H9 (cell line): ENCODE measurements around the gene DAGLB. TPM values are rescaled to one million over a fixed set of nuclear protein-coding genes. Genes with fewer than 3 reads are reported as not detected.
"Not testable (repeated sequence)": the region's sequence is repeated elsewhere in the genome, so short reads cannot be mapped to it uniquely, and the experiment has no call there.

ENCODE experiments used
- DNase-seq: peaks from one replicate; pipeline ENCODE4 v3.0.0-alpha.2; 2017
- H2AFZ ChIP-seq: one replicate; pipeline ENCODE4 v1.6.1; 2013; ENCODE audit warnings: mild to moderate bottlenecking, low read length, control low read depth, moderate library complexity
- H2AK5ac ChIP-seq: 2 replicates; pipeline ENCODE4 v1.6.1; 2013; ENCODE audit warnings: low read length, control low read depth, mixed read lengths; ENCODE audit not compliant: insufficient read length
- H2BK120ac ChIP-seq: one replicate; pipeline ENCODE4 v1.6.1; 2013; ENCODE audit warnings: low read depth, mild to moderate bottlenecking, low read length, control low read depth, inconsistent platforms; ENCODE audit not compliant: poor library complexity, severe bottlenecking
- H2BK12ac ChIP-seq: 2 replicates; pipeline ENCODE4 v1.6.1; 2013; ENCODE audit warnings: low read length, control low read depth, mixed read lengths, low read depth; ENCODE audit not compliant: insufficient read length
- H2BK15ac ChIP-seq: 2 replicates; pipeline ENCODE4 v1.6.1; 2013; ENCODE audit warnings: low read depth, low read length, control low read depth
- H2BK20ac ChIP-seq: one replicate; pipeline ENCODE4 v1.6.1; 2013; ENCODE audit warnings: low read depth, mild to moderate bottlenecking, low read length, control low read depth, inconsistent platforms; ENCODE audit not compliant: poor library complexity, severe bottlenecking
- H2BK5ac ChIP-seq: 2 replicates; pipeline ENCODE4 v1.6.1; 2013; ENCODE audit warnings: low read length, control low read depth, mixed read lengths; ENCODE audit not compliant: insufficient read length
- H3K14ac ChIP-seq: 2 replicates; pipeline ENCODE4 v1.6.1; 2013; ENCODE audit warnings: low read length, control low read depth; ENCODE audit not compliant: insufficient read depth
- H3K18ac ChIP-seq: 2 replicates; pipeline ENCODE4 v1.6.1; 2013; ENCODE audit warnings: low read depth, mild to moderate bottlenecking, mixed read lengths, low read length, control low read depth; ENCODE audit not compliant: insufficient read length
- H3K23ac ChIP-seq: 2 replicates; pipeline ENCODE4 v1.6.1; 2013; ENCODE audit warnings: low read length, control low read depth, mixed read lengths, low read depth; ENCODE audit not compliant: insufficient read length
- H3K23me2 ChIP-seq: 2 replicates; pipeline ENCODE4 v1.6.1; 2013; ENCODE audit warnings: low read depth, mild to moderate bottlenecking, mixed read lengths, low read length, control low read depth; ENCODE audit not compliant: insufficient read length, poor library complexity, severe bottlenecking
- H3K27ac ChIP-seq: 2 replicates; pipeline ENCODE4 v1.5.1; 2013; ENCODE audit warnings: low read length, control low read depth, mixed read lengths, low read depth; ENCODE audit not compliant: insufficient read length
- H3K27me3 ChIP-seq: 2 replicates; pipeline ENCODE4 v1.6.1; 2013; ENCODE audit warnings: low read length, control low read depth, inconsistent platforms; ENCODE audit not compliant: insufficient read depth
- H3K4ac ChIP-seq: 2 replicates; pipeline ENCODE4 v1.6.1; 2013; ENCODE audit warnings: low read depth, mild to moderate bottlenecking, control low read depth, inconsistent platforms, low read length, moderate library complexity
- H3K4me1 ChIP-seq: 2 replicates; pipeline ENCODE4 v1.6.1; 2013; ENCODE audit warnings: low read length, control low read depth, inconsistent platforms; ENCODE audit not compliant: insufficient read depth
- H3K4me2 ChIP-seq: 2 replicates; pipeline ENCODE4 v1.6.1; 2013; ENCODE audit warnings: low read length, control low read depth, mixed read lengths; ENCODE audit not compliant: insufficient read length, insufficient read depth
- H3K56ac ChIP-seq: 2 replicates; pipeline ENCODE4 v1.6.1; 2013; ENCODE audit warnings: low read depth, mild to moderate bottlenecking, mixed read lengths, low read length, control low read depth; ENCODE audit not compliant: insufficient read length
- H3K79me1 ChIP-seq: 2 replicates; pipeline ENCODE4 v1.6.1; 2013; ENCODE audit warnings: low read depth, mild to moderate bottlenecking, moderate library complexity, low read length, control low read depth, inconsistent platforms; ENCODE audit not compliant: insufficient read depth, poor library complexity, severe bottlenecking
- H3K79me2 ChIP-seq: 2 replicates; pipeline ENCODE4 v1.6.1; 2013; ENCODE audit warnings: low read length, control low read depth, inconsistent platforms; ENCODE audit not compliant: insufficient read depth
- H3K9ac ChIP-seq: 2 replicates; pipeline ENCODE4 v1.6.1; 2013; ENCODE audit warnings: low read length, control low read depth, mixed read lengths; ENCODE audit not compliant: insufficient read length; ENCODE audit errors: extremely low read depth
- H3K9me3 ChIP-seq: one replicate; pipeline ENCODE4 v1.6.1; 2013; ENCODE audit warnings: low read depth, low read length, inconsistent platforms; ENCODE audit not compliant: control insufficient read depth
- H3T11ph ChIP-seq: one replicate; pipeline ENCODE4 v1.6.1; 2013; ENCODE audit warnings: mild to moderate bottlenecking, low read length, control low read depth, inconsistent platforms
- H4K20me1 ChIP-seq: one replicate; pipeline ENCODE4 v1.6.1; 2013; ENCODE audit not compliant: control insufficient read depth, insufficient read length, insufficient read depth
- H4K5ac ChIP-seq: 2 replicates; pipeline ENCODE4 v1.6.1; 2013; ENCODE audit warnings: low read depth, mild to moderate bottlenecking, mixed read lengths, low read length, control low read depth; ENCODE audit not compliant: insufficient read length
- H4K8ac ChIP-seq: replicated peaks from 2 replicates; pipeline ENCODE4 v1.6.1; 2013; ENCODE audit warnings: low read length, control low read depth, mixed read lengths, low read depth; ENCODE audit not compliant: insufficient read length
- H4K91ac ChIP-seq: 2 replicates; pipeline ENCODE4 v1.6.1; 2013; ENCODE audit warnings: low read depth, mild to moderate bottlenecking, moderate library complexity, mixed read lengths, low read length, control low read depth; ENCODE audit not compliant: insufficient read length
- H3K27ac Mint-ChIP-seq, 3 experiments: 2 replicates in 2 of 3; 3 replicates in 1 of 3; pipeline ENCODE4 v1.8.0; 2020 to 2021; ENCODE audit warnings: mixed read lengths in 3 of 3, mild to moderate bottlenecking in 1 of 3, moderate library complexity in 1 of 3
- H3K27me3 Mint-ChIP-seq: 2 replicates; pipeline ENCODE4 v1.8.0; 2021; ENCODE audit warnings: low read depth, mild to moderate bottlenecking, moderate library complexity, mixed read lengths
- H3K36me3 Mint-ChIP-seq, 3 experiments: 2 replicates in 2 of 3; 3 replicates in 1 of 3; pipeline ENCODE4 v1.8.0; 2020 to 2021; ENCODE audit warnings: low read depth in 3 of 3, mixed read lengths in 3 of 3; ENCODE audit not compliant: insufficient read depth in 1 of 3
- H3K4me1 Mint-ChIP-seq, 2 experiments: 2 replicates each; pipeline ENCODE4 v1.8.0; 2020; ENCODE audit warnings: mixed read lengths in 2 of 2
- H3K4me3 Mint-ChIP-seq, 2 experiments: 2 replicates in 1 of 2; 3 replicates in 1 of 2; pipeline ENCODE4 v1.8.0; 2020 to 2021; ENCODE audit warnings: mild to moderate bottlenecking in 2 of 2, mixed read lengths in 2 of 2, moderate library complexity in 1 of 2
- H3K9me3 Mint-ChIP-seq, 2 experiments: 2 replicates in 1 of 2; 3 replicates in 1 of 2; pipeline ENCODE4 v1.8.0; 2020; ENCODE audit warnings: mild to moderate bottlenecking in 2 of 2, mixed read lengths in 2 of 2, moderate library complexity in 1 of 2
- WGBS: extraction: QIAGEN DNeasy Blood & Tissue Kit; methylation state at CpG from one replicate; pipeline ENCODE4 v1.1.7; 2013; ENCODE audit warnings: missing lambda C conversion rate, low lambda C conversion rate, mixed read lengths; ENCODE audit not compliant: insufficient read length; ENCODE audit errors: extremely low coverage; 5-methylcytosine and 5-hydroxymethylcytosine counted together
- total RNA-seq: library from RNA; stranded (reverse); gene quantifications from 2 replicates; pipeline ENCODE4 v1.2.1, GENCODE V29; 2021

DAGLB gene
- total RNA-seq, 1 experiment from 2014 or later, result 46.4 TPM

DNA sequence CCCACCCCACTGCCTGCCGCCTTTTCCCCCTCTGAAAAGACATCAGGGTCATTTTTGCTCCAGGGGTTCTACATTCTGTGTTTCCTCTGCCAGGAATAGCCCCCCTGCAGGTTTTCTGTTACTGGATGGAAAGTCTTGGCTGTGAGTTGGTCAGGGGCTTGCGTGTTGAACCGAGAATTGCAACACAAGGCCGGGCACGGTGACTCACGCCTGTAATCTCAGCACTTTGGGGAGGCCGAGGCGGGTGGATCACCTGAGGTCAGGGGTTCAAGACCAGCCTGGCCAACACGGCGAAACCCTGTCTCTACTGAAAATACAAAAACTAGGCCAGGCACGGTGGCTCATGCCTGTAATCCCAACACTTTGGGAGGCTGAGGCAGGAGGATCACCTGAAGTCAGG is 2.1 kb upstream of the DAGLB start:
- H2AK5ac ChIP-seq, DNase-seq, H3K79me2 ChIP-seq, H3K14ac ChIP-seq, H3K27ac Mint-ChIP-seq, H3K23ac ChIP-seq, H3K18ac ChIP-seq, H3K9ac ChIP-seq, H4K8ac ChIP-seq, H2AFZ ChIP-seq, H3K56ac ChIP-seq, H3K4me3 Mint-ChIP-seq, H3K79me1 ChIP-seq, H4K20me1 ChIP-seq, H2BK15ac ChIP-seq, H3K27me3 ChIP-seq, H3K27me3 Mint-ChIP-seq, H3K4me1 Mint-ChIP-seq, H3K4ac ChIP-seq, H4K91ac ChIP-seq, H3K23me2 ChIP-seq, H2BK120ac ChIP-seq, H3K9me3 ChIP-seq, H4K5ac ChIP-seq, H3K4me1 ChIP-seq, H2BK12ac ChIP-seq, H3T11ph ChIP-seq, H2BK5ac ChIP-seq, H2BK20ac ChIP-seq, H3K4me2 ChIP-seq, H3K27ac ChIP-seq, H3K9me3 Mint-ChIP-seq: not testable (repeated sequence)
- no CpG with 5 or more reads among the region's 11 CpGs for WGBS
- peaks cover 10 to 19% (median 13%) of the 10 kb centered on the region in 3 experiments for H3K36me3 Mint-ChIP-seq
